ENCODE data around the gene FBXL15.

DNA sequence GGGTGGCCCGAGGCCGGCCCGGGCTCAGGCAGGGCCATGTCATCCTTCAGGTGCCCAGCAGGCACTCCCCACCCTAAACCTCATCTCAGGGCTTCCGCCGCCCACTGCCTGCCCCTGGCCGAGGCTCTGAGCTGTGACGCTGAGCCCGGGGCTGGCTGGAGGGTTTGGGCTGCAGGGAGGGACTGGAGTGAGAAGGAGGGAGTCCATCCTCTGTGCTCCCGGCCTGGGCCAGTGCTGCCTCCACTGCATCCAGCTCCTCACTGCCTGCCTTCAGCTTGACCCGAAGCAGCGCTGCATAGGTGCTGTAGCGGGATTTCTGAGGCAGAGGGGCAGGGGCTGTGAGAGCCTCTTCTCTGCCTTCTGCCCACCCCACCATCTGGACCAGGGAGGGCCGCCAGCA is 17.5 kb upstream of the FBXL15 start:
- TF ChIP-seq TAF1 (IDR thresholded peaks at IDR 0.05; ENCODE audit: borderline replicate concordance, insufficient read depth, low read length) (no peak), SIN3A (IDR thresholded peaks at IDR 0.05; ENCODE audit: borderline replicate concordance, insufficient read depth, low read length) (no peak)

Data from PFSK-1 (cell line).